ENCODE data around the gene C1QTNF9B. TPM values are rescaled to one million over a fixed set of nuclear protein-coding genes. Genes with fewer than 3 reads are reported as not detected.

The C1QTNF9B gene
- total and polyA plus RNA-seq, 2 of the 13 experiments (the other 11 are each of a cell fraction or from before 2014, with no cell fraction given), result not detected

DNA sequence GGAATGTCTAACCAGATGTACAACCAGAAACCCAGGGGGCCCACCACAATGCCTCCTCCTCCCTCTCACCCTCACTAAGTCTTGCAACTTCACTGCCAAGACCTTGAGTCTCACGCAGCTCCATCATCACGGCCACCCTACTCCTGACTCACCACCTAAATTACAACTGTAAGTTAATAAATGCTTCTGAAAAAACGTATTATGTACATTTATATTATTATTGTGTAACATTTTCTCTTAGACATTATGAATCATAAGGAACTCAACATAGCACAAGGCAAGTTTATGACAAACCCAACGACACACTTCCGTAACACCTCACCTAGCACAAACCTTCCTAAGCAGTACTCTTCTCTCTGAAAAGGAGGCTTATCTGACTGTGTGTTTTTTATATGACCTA is 28.8 kb downstream of the C1QTNF9B start:
- TF ChIP-seq ZNF333 (CRISPR knock-in tag; IDR thresholded peaks at IDR 0.05; ENCODE audit: borderline replicate concordance) (no peak), ZNF749 (CRISPR knock-in tag; IDR thresholded peaks at IDR 0.05; ENCODE audit: borderline replicate concordance) (no peak), ERF (CRISPR knock-in tag; IDR thresholded peaks at IDR 0.05) (no peak), THAP11 (CRISPR knock-in tag; IDR thresholded peaks at IDR 0.05) (no peak), ZNF770 (CRISPR knock-in tag; IDR thresholded peaks at IDR 0.05) (no peak), ZNF326 (CRISPR knock-in tag; IDR thresholded peaks at IDR 0.05; ENCODE audit: borderline replicate concordance) (no peak), ONECUT2 (CRISPR knock-in tag; IDR thresholded peaks at IDR 0.05) (no peak), XRCC5 (optimal IDR thresholded peaks at IDR 0.05; ENCODE audit: low read length) (no peak)
- TF ChIP-seq, protein P1, sequence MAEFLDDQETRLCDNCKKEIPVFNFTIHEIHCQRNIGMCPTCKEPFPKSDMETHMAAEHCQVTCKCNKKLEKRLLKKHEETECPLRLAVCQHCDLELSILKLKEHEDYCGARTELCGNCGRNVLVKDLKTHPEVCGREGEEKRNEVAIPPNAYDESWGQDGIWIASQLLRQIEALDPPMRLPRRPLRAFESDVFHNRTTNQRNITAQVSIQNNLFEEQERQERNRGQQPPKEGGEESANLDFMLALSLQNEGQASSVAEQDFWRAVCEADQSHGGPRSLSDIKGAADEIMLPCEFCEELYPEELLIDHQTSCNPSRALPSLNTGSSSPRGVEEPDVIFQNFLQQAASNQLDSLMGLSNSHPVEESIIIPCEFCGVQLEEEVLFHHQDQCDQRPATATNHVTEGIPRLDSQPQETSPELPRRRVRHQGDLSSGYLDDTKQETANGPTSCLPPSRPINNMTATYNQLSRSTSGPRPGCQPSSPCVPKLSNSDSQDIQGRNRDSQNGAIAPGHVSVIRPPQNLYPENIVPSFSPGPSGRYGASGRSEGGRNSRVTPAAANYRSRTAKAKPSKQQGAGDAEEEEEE (CRISPR knock-in tag; IDR thresholded peaks at IDR 0.05; ENCODE audit: borderline replicate concordance), result no peak
- H3K79me2 ChIP-seq (ENCODE audit: insufficient read depth, low read length), result no peaks in the 10 kb centered on the region
- intact Hi-C loops (cut with micrococcal nuclease; ENCODE audit: unreplicated experiment) (no loop called here), in situ Hi-C loops (cut with HindIII; ENCODE audit: extremely low pct_ligation_motif_present, low pct_unique_long_range_greater_than_20kb) (loop anchor here (5.0 kb wide), 1 partner anchor 151 kb away; no protein-coding TSS in a partner anchor)
- BruUV-seq (replicated peaks), result no TSS peak
- no peaks in the 10 kb centered on the region for H4K20me1 ChIP-seq (ENCODE audit: insufficient read depth, low read length)
- 0 out of 5 replicates have a peak, but pooled peaks cover 0 to 4% of the 10 kb centered on the region in 2 experiments for H3K36me3 ChIP-seq (replicated peaks in 1 of 2; ENCODE audit: control insufficient read depth in 1 of 2, insufficient read depth in 2 of 2, low read length in 2 of 2)
- DNase-seq (ENCODE audit: low spot score) (no peak), FAIRE-seq (no peak), ATAC-seq (no peak)
- no peak overlapping the region for H3K4me2 ChIP-seq (ENCODE audit: low read depth, low read length)
- 76% methylated on average over 5 of the region's 5 CpGs for WGBS (ENCODE audit: low lambda C conversion rate)
- H3K4me1 ChIP-seq (ENCODE audit: insufficient read depth, low read length), result peaks cover 11% of the 10 kb centered on the region; the same call in 1 of the 2 replicates
- POLR2A ChIA-PET, result no interaction called here
- H3K27me3 ChIP-seq (ENCODE audit: control insufficient read depth in 1 of 2, insufficient read depth in 2 of 2, low read length in 2 of 2), result no peaks in the 10 kb centered on the region
- no peaks in the 10 kb centered on the region for H3K9me3 ChIP-seq (ENCODE audit: low read length)
- no peak overlapping the region for H3K4me3 ChIP-seq (replicated peaks in 1 of 3; ENCODE audit: insufficient read depth in 1 of 3, low read depth in 2 of 3, low read length in 3 of 3)
- H3K27ac ChIP-seq (ENCODE audit: extremely low read length, insufficient read depth, low read length), result no peak overlapping the region
- H2AFZ ChIP-seq (ENCODE audit: low read length), result no peak overlapping the region
- CTCF ChIA-PET (ENCODE audit: low intra/inter-chr PET ratio, low total read pairs), result no interaction called here
- no peak overlapping the region for H3K9ac ChIP-seq (ENCODE audit: insufficient read depth, low read depth, low read length)

Measured in HepG2 (cell line).